ENCODE data around the gene NARS2.
"Not testable (repeated sequence)": the region's sequence is repeated elsewhere in the genome, so short reads cannot be mapped to it uniquely, and the experiment has no call there.

- not testable (repeated sequence) for TF ChIP-seq POLR2A, CTCF (IDR thresholded peaks at IDR 0.05)
Observed at GRCh38 chr11:78564037-78564436, 10.6 kb downstream of the NARS2 start.

Data from breast epithelium (tissue), 3 donors.